Measurements from ENCODE around the gene PCCB. TPM values are rescaled to one million over a fixed set of nuclear protein-coding genes. Genes with fewer than 3 reads are reported as not detected.

The PCCB gene
- total and polyA plus RNA-seq, 8 donors, result 4.7 to 45.0 (median 21.8) TPM

DNA sequence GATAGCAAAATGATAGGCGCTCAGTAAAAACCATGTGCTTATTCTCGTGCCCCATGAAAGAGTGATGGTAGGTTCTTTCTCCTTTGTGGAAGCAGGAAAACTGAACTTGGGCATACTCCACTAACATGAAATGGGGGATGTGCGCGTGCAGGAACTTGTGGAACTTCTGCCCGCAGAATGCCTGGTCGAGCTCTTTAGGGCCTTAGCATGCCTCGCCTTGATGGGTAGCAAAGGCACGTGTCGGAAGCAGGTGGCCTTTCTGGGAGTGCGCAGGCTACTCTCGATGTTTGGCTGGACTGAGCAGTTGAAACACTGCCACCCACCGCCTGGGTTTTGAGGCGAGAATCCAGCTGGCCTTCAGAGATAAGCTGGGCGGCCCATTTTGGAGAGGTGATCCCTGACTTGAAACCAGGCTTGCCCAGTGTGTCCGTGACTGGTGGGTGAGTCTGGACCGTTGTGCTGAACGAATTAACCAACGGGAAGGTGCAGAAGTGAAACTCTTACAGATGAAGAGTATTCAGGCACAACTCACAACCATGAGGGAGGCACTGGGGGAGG, 842 bp downstream of the PCCB start:
- peaks cover 13 to 23% (median 19%) of the 10 kb centered on the region in 4 donors for H3K4me1 ChIP-seq
- peaks cover 0 to 7% (median 4%) of the 10 kb centered on the region in 4 donors for H3K36me3 ChIP-seq
- 11 to 16% (median 14%) methylated on average over 14 to 18 of the region's 18 CpGs for WGBS, 5 donors
- peak overlapping the region; percentile 71 to 93 (median 92) for H3K27ac ChIP-seq
- peak overlapping the region; percentile 58 to 79 (median 60) for H3K4me3 ChIP-seq
- peak; percentile 65 to 84 for DNase-seq
- no peaks in the 10 kb centered on the region for H3K9me3 ChIP-seq
- intact Hi-C loops (cut with DNase I; ENCODE audit: low total_unique reads), result loop anchor here (10.0 kb wide), 1 partner anchor 176 kb away; no protein-coding TSS in a partner anchor
- H3K27me3 ChIP-seq, result no peaks in the 10 kb centered on the region
- TF ChIP-seq POLR2AphosphoS5 (IDR thresholded peaks at IDR 0.05) (peak in 1 of 3 donors; percentile 16), EP300 (IDR thresholded peaks at IDR 0.05) (no peak), POLR2A (IDR thresholded peaks at IDR 0.05) (no peak)
- TF ChIP-seq, protein P1, sequence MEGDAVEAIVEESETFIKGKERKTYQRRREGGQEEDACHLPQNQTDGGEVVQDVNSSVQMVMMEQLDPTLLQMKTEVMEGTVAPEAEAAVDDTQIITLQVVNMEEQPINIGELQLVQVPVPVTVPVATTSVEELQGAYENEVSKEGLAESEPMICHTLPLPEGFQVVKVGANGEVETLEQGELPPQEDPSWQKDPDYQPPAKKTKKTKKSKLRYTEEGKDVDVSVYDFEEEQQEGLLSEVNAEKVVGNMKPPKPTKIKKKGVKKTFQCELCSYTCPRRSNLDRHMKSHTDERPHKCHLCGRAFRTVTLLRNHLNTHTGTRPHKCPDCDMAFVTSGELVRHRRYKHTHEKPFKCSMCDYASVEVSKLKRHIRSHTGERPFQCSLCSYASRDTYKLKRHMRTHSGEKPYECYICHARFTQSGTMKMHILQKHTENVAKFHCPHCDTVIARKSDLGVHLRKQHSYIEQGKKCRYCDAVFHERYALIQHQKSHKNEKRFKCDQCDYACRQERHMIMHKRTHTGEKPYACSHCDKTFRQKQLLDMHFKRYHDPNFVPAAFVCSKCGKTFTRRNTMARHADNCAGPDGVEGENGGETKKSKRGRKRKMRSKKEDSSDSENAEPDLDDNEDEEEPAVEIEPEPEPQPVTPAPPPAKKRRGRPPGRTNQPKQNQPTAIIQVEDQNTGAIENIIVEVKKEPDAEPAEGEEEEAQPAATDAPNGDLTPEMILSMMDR (IDR thresholded peaks at IDR 0.05), result peak in 2 of 7 experiments; percentile 4 to 23

DNA sequence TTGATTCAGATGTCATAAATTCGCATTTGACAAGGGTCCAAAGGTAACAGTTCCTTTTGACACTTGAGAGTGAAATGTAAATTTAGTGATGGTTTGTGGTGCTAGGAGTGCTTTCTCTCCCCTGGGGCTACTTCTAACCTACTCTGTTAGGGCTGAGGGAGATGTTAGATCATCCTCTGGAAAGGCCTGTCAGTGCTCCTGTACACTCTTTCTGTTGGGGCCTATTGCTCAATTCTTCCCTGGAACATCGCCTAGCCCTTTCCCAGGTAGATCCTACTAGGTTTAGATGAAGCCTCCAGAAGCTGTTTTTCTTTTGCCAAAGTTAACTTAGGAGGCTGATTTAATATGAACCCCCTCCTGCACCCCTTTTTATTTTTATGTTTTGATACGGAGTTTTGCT, 1.4 kb downstream of the PCCB start:
- Histone ChIP-seq H3K36me3 (peaks cover 0 to 13% (median 10%) of the 10 kb centered on the region in 4 donors), H3K4me3 (peak overlapping the region in 3 of 4 donors; percentile 58 to 79 (median 62)), H3K4me1 (peaks cover 13 to 23% (median 19%) of the 10 kb centered on the region in 4 donors), H3K9me3 (no peaks in the 10 kb centered on the region), H3K27ac (peak overlapping the region in 4 of 5 donors; percentile 92 to 93 (median 92)), H3K27me3 (no peaks in the 10 kb centered on the region)
- TF ChIP-seq EP300 (IDR thresholded peaks at IDR 0.05) (no peak), POLR2A (IDR thresholded peaks at IDR 0.05) (no peak), POLR2AphosphoS5 (IDR thresholded peaks at IDR 0.05) (no peak)
- TF ChIP-seq, protein P1 (IDR thresholded peaks at IDR 0.05), result no peak
- no peak for DNase-seq
- intact Hi-C loops (cut with DNase I; ENCODE audit: low total_unique reads), result loop anchor here (10.0 kb wide), 1 partner anchor 177 kb away; no protein-coding TSS in a partner anchor
- 72 to 86% (median 81%) methylated on average over 3 of the region's 3 CpGs for WGBS, 5 donors

DNA sequence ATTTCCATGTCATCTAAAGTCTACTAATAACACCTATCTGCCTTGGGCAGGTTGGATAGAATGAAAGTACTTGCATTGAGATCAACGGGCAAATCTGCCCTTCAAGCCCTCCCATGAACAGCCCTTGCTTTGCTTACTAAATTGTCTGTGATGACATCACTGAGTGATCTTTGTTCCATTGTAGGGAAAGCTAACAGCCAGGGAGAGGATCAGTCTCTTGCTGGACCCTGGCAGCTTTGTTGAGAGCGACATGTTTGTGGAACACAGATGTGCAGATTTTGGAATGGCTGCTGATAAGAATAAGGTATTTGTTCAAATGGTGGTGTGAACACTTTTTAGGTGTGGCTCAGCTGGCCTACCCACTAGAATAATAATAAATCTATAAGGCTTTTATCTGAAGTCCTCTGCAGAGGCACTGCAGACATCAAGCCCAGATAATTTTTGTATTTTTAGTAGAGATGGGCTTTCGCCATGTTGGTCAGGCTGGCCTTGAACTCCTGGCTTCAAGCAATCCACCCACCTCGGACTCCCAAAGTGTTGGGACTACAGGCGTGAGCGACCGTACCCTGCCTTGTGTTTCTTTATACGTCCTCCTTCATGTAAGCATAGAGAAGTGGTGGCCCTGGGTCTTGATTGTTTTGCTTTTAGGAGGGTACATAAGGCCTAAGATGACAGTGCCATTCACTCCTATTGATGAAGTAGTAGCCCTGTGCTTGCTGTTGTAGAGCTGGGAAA, 5.7 kb downstream of the PCCB start:
- Histone ChIP-seq H3K27ac (no peak overlapping the region), H3K4me1 (peaks cover 12 to 16% (median 12%) of the 10 kb centered on the region in 4 donors), H3K4me3 (no peak overlapping the region), H3K27me3 (no peaks in the 10 kb centered on the region), H3K36me3 (peaks cover 8 to 56% (median 51%) of the 10 kb centered on the region in 4 donors), H3K9me3 (no peaks in the 10 kb centered on the region)
- TF ChIP-seq, protein P1 (IDR thresholded peaks at IDR 0.05), result no peak
- TF ChIP-seq POLR2AphosphoS5 (IDR thresholded peaks at IDR 0.05) (no peak), POLR2A (IDR thresholded peaks at IDR 0.05) (no peak), EP300 (IDR thresholded peaks at IDR 0.05) (no peak)
- intact Hi-C loops (cut with DNase I; ENCODE audit: low total_unique reads), result loop anchor here (10.0 kb wide), 1 partner anchor 181 kb away; no protein-coding TSS in a partner anchor
- peak in 1 of 2 donors; percentile 38 for DNase-seq
- WGBS, 5 donors, result 88 to 97% (median 89%) methylated on average over 8 of the region's 8 CpGs

DNA sequence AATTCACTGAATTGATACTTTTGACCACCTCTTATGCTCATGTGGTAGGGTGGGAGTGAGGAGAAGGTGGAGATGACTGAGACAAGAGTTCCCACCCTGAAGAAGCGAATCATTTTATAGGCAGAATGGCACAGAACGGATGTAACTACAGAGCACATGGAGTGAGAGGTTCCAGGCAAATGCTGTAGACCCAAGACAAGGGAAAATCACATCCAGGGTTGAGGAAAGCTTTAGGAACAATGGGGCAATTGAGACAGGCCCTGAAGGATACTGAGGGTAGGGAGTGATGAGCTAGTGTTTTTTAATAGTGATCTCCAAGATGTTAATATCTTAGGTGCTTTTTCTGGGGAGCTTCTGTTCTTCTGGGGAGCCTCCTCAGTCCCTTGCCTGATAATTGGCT, 8.1 kb downstream of the PCCB start:
- TF ChIP-seq, protein P1 (IDR thresholded peaks at IDR 0.05), result no peak
- no peak for TF ChIP-seq POLR2A (IDR thresholded peaks at IDR 0.05)
- no peak for TF ChIP-seq POLR2AphosphoS5 (IDR thresholded peaks at IDR 0.05)
- TF ChIP-seq EP300 (IDR thresholded peaks at IDR 0.05), result no peak
- 84 to 98% (median 95%) methylated on average over 2 of the region's 2 CpGs for WGBS, 5 donors
- DNase-seq, result no peak
- Histone ChIP-seq H3K36me3 (peaks cover 8 to 80% (median 74%) of the 10 kb centered on the region in 4 donors), H3K27ac (no peak overlapping the region), H3K27me3 (no peaks in the 10 kb centered on the region), H3K9me3 (no peaks in the 10 kb centered on the region), H3K4me3 (no peak overlapping the region), H3K4me1 (no peaks in the 10 kb centered on the region)
- intact Hi-C loops (cut with DNase I; ENCODE audit: low total_unique reads), result loop anchor here (10.0 kb wide), 1 partner anchor 183 kb away; no protein-coding TSS in a partner anchor

Measured in stomach (tissue), 9 donors.